ENCODE data around the gene YWHAG. TPM values are rescaled to one million over a fixed set of nuclear protein-coding genes. Genes with fewer than 3 reads are reported as not detected.

The YWHAG gene
- total and polyA plus RNA-seq, 9 of the 15 experiments (the other 6 are each of a cell fraction or from before 2014, with no cell fraction given), result 30.4 to 246 (median 94.5) TPM

DNA sequence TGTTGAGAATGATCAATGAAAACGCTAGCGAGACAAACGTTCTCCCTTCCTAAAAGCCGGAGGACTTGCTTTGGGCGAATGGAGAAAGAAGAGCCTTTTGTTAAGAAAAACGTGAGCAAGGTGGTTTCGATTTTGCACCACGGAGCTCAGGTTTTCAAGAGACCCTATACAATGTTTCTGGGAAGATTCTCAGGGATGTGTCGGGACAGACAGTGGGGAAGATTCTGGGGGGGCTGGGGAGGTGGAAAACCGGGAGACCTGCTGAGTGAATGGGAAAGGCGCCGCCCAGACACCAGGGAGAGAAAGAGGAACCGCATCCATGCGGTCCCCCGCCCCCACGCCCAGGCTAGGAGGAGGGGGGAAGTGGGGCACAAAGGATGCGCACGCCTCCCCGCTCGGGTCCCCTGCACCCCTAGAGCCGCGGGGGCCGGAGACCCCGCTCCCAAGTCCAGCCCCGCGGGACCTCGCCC lies 745 bp downstream of the YWHAG start (continued):
- no peak for TF ChIP-seq CHAMP1 (IDR thresholded peaks at IDR 0.05)
- TF ChIP-seq GATAD2A (IDR thresholded peaks at IDR 0.05), result no peak
- TF ChIP-seq ARID1B (IDR thresholded peaks at IDR 0.05), result peak; percentile 6; the same call in 1 of the 2 replicates
- 0 out of 2 replicates have a peak, but pooled peaks have one; percentile 18 for TF ChIP-seq NCOA1 (IDR thresholded peaks at IDR 0.05; ENCODE audit: low read depth)
- no peak for TF ChIP-seq NR4A1 (CRISPR knock-in tag; IDR thresholded peaks at IDR 0.05)
- 0 out of 2 replicates have a peak, but pooled peaks have one; percentile 51 for TF ChIP-seq NR4A1 (tag; IDR thresholded peaks at IDR 0.05)
- TF ChIP-seq SPI1 (IDR thresholded peaks at IDR 0.05; ENCODE audit: borderline replicate concordance, low read depth, low read length), result peak; percentile 99
- TF ChIP-seq RREB1 (CRISPR knock-in tag; IDR thresholded peaks at IDR 0.05), result peak; percentile 57; the same call in 1 of the 2 replicates
- TF ChIP-seq, protein P1, sequence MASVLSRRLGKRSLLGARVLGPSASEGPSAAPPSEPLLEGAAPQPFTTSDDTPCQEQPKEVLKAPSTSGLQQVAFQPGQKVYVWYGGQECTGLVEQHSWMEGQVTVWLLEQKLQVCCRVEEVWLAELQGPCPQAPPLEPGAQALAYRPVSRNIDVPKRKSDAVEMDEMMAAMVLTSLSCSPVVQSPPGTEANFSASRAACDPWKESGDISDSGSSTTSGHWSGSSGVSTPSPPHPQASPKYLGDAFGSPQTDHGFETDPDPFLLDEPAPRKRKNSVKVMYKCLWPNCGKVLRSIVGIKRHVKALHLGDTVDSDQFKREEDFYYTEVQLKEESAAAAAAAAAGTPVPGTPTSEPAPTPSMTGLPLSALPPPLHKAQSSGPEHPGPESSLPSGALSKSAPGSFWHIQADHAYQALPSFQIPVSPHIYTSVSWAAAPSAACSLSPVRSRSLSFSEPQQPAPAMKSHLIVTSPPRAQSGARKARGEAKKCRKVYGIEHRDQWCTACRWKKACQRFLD (CRISPR knock-in tag; IDR thresholded peaks at IDR 0.05), result 0 out of 2 replicates have a peak, but pooled peaks have one; percentile 78
- TF ChIP-seq CBX1 (IDR thresholded peaks at IDR 0.05; ENCODE audit: low read depth), result no peak; the same call in 1 of the 2 replicates
- TF ChIP-seq, protein P2, sequence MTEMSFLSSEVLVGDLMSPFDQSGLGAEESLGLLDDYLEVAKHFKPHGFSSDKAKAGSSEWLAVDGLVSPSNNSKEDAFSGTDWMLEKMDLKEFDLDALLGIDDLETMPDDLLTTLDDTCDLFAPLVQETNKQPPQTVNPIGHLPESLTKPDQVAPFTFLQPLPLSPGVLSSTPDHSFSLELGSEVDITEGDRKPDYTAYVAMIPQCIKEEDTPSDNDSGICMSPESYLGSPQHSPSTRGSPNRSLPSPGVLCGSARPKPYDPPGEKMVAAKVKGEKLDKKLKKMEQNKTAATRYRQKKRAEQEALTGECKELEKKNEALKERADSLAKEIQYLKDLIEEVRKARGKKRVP (CRISPR knock-in tag; IDR thresholded peaks at IDR 0.05), result 0 out of 2 replicates have a peak, but pooled peaks have one; percentile 5
- peak; percentile 24; the same call in 1 of the 2 replicates for TF ChIP-seq THAP12 (CRISPR knock-in tag; IDR thresholded peaks at IDR 0.05)
- TF ChIP-seq, protein P3, sequence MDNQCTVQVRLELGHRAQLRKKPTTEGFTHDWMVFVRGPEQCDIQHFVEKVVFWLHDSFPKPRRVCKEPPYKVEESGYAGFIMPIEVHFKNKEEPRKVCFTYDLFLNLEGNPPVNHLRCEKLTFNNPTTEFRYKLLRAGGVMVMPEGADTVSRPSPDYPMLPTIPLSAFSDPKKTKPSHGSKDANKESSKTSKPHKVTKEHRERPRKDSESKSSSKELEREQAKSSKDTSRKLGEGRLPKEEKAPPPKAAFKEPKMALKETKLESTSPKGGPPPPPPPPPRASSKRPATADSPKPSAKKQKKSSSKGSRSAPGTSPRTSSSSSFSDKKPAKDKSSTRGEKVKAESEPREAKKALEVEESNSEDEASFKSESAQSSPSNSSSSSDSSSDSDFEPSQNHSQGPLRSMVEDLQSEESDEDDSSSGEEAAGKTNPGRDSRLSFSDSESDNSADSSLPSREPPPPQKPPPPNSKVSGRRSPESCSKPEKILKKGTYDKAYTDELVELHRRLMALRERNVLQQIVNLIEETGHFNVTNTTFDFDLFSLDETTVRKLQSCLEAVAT (IDR thresholded peaks at IDR 0.05), result peak in 1 of 2 experiments; percentile 12; a peak in 2 of 4 replicates
